Fibroblast of skin of left biceps (primary cell): ENCODE measurements around the gene TUBB1.
"Not testable (repeated sequence)": the region's sequence is repeated elsewhere in the genome, so short reads cannot be mapped to it uniquely, and the experiment has no call there.

ENCODE experiments used
- DNase-seq, 2 experiments: peaks; one replicate each; pipeline ENCODE4 v3.0.0-alpha.2; 2013; ENCODE audit warnings: low read depth in 2 of 2

The TUBB1 gene

GRCh38 chr20:59019217-59019616 lies at the start of gene TUBB1:
Gene TUBB1 (plus strand): TSS chr20:59019429. CDS start chr20:59019523, 94 bp downstream.
- no peak for DNase-seq

GRCh38 chr20:58969439-58969838 lies 49.8 kb upstream of the TUBB1 start:
- DNase-seq, result no peak

- no peak for DNase-seq
These were observed 49.1 kb upstream of the TUBB1 start for GRCh38 chr20:58970146-58970545.

DNA sequence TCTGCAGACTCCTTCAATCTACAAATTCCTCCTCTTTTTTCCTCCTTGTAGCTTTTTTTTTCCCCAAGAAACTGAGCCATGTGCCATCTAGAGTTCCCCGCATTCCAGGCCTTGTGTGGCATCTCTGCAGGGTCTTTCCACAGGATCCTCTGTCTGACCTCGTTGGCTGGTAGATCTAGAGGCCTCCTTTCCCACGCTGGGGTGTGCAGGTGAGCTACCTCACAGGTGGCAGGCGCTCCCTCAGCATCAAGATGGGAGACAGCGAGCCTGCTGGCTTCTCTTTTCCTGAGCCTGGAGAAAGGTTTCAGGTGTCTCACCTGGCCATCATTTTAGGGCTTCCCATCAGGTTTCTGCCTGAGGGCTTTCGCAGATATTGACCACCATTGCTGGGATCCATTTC lies 47.8 kb upstream of the TUBB1 start:
- no peak for DNase-seq

DNA sequence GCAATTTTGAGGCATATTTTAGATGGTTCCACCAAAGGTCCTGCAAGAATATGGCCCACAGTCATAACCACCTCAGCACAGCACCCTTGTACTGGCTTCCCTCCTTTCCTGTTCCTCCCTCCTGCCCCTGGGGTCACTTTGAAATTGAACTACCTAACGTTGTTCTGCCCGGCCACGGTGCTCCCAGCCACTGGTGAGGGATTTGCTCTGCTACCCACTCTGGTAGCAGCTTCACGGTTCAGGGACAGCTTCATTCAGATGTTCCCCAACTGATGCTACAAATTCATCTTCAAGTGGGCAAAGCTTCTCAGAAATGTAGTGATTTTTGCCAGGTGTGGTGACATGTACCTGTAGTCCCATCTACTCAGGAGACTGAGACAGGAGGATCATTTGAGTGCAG lies 46.0 kb upstream of the TUBB1 start:
- no peak for DNase-seq

DNA sequence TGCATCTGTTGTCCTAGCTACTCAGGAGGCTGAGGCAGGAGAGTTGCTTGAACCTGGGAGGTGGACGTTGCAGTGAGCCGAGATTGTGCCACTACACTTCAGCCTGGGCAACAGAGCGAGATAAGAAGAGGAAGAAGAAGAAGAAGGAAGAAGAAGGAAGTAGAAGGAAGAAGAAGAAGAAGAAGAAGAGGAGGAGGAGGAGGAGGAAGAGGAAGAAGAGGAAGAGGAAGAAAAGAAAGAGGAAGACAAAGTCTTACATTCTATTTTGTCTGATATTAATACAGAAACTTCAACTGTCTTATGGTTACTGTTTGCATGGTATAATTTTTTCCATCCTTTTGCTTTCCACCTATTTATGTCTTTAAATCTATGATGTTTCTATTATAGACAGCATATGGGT lies 45.4 kb upstream of the TUBB1 start:
- DNase-seq, result no peak

GRCh38 chr20:58975353-58975752 lies 43.9 kb upstream of the TUBB1 start:
- no peak for DNase-seq

DNA sequence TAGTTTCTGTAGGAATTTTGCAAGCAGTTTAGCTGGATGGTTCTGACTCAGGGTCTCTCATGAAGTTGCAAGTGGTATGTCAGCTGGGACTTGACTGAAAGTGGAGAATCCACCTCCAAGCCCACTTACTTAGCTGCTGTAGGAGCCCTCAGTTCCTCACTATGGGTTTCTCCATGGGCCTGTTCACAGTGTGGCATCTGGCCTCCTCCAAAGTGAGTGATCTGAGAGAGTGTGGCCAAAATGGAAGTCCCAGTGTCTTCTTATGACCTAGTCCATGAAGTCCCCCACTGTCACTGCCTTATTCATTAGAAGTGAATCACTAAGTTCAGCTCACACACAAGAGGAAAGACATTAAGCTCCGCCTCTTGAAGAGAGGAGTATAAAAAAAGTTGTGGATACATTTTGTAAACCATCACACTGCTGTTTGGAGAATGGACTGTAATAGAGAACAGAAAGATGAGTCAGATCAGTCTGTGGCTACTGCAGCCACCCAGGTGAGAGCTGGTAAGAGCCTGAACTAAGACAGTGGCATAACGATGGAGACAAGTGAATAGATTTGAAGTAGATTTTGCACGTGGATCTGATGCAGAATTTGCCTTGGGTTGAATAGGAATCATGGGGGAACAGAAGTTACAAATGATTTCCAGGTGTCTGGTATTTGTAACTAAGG lies 43.0 kb upstream of the TUBB1 start:
- DNase-seq, result no peak

- DNase-seq, result no peak
These were observed 40.7 kb upstream of the TUBB1 start for GRCh38 chr20:58978351-58979190.

DNA sequence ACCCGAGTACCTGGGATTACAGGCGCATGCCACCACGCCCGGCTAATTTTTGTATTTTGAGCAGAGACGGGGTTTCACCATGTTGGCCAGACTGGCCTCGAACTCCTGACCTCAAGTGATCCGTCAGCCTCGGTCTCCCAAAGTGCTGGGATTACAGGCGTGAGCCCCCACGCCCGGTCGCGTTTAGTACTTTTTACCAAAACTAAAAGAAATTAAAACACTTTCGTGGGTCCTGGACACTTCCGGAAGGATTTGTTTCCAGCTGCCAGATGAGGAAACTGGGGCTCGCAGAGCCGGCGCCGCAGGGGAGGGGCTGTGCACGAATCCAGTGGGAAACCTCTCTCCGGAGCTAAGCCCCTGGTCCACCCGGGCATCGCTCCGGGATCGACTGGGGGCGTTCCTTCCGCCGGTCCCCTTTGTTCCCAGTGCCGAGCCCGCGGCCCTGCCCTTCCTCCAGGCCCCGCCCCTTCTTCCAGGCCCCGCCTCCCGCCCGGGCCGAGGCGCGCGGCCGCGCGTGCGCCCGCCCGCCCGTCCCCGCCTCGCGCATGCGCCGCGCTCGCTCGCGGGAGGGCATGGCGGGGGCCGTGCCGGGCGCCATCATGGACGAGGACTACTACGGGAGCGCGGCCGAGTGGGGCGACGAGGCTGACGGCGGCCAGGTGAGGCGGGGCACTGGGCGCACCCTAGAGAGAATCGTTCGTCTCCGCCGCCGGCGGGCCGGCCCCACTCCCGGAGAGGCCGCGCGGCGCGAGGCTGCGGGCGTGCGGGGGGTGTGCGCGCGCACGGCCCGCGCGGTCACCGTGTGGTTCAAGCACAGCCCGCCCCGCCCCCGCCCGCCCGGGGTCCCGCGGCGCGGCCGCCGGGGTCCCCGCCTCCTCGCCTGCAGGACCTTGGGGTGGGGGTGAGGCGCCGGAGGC lies 38.3 kb upstream of the TUBB1 start, which contains the start of gene NELFCD:
Gene NELFCD (plus strand): TSS at position 546 of the 917 bp plus-strand sequence. CDS start 54 bp downstream, at position 600.
- peak; percentile 54 to 55 for DNase-seq

DNA sequence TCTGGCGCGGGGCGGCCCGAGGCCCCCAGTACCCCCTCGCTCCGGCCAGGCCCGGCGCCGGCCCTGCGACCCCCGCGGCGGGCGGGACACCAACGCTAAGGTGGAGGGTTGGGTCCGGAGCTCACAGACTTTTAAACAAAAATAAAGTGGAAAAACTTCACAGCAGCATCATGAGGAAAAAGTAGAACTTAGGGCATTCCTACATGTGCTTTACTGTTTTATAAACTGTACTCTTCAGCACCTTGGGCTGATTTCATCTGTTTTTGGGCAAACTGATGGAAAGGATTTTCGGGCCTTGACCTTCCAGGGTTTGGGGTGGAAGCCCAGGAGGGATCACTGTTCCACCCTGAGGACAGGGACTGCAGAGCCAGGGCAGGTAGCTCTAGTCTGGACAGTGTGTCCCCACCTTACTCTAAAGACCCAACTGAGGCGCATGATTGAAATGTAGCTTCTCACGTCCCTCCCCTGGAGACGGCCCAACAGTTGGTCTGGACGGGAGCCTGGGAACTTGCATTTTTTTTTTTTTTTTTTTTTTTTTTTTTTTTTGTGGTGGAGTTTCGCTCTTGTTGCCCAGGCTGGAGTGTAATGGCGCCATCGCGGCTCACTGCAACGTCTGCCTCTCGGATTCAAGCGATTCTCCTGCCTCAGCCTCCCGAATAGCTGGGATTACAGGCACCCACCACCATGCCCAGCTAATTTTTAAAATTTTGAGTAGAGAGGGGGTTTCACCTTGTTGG lies 37.4 kb upstream of the TUBB1 start:
- no peak for DNase-seq

DNA sequence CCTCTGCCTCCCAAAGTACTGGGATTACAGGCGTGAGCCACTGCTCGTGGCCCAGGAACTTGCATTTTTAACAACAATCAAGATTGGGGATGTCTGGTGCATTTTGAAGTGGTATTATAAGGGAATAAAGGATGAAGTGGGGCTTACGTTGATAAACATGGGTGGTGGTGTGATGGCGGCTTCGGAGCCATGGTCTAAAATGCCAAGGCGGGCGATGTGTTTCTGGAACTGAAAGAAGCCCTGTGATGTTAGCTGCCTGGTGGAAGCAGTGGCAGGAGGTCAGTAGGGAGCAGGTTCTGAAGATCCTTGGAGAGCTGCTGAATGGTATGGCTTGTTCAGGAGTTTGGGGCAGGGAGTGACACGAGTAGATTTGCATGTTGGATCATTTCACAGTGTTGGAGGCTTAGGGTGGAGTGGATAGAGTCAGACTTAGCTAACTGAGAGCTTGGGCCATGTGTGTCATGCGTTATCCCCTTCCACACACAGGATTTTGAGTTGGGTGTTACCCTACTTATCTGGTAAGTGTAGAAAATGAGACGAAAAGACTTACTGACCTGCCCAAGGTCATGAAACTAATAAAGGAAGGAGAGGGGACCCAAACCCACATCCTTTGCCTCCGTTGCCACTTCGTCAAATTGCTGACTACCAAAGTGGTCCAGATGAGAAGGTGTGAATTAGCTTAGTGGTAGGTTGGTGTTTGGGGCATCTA lies 36.7 kb upstream of the TUBB1 start:
- no peak for DNase-seq

GRCh38 chr20:58983115-58983468 lies 36.1 kb upstream of the TUBB1 start:
- not testable (repeated sequence) for DNase-seq

DNA sequence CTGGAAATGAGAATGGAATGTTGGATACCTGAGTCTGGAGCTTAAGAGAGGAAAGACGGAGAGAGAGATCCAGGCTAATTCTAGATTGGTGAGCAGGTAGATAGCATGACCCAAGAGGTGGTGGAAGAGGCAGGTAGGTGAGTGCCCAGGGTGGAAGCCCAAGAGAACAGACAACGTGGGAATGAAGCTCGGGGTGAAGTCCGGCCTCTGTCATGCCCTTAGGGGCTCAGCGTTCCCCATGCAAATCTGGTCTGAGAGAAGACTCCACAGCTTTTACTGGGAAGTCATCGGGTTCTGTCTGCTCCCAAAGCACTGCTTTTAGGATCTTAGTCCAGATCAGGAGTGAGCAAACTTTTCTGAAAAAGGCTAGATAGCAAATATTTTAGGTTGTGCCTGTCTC lies 34.5 kb upstream of the TUBB1 start:
- DNase-seq, result no peak

- DNase-seq, result no peak
These were observed 33.6 kb upstream of the TUBB1 start for GRCh38 chr20:58985656-58986055.

DNA sequence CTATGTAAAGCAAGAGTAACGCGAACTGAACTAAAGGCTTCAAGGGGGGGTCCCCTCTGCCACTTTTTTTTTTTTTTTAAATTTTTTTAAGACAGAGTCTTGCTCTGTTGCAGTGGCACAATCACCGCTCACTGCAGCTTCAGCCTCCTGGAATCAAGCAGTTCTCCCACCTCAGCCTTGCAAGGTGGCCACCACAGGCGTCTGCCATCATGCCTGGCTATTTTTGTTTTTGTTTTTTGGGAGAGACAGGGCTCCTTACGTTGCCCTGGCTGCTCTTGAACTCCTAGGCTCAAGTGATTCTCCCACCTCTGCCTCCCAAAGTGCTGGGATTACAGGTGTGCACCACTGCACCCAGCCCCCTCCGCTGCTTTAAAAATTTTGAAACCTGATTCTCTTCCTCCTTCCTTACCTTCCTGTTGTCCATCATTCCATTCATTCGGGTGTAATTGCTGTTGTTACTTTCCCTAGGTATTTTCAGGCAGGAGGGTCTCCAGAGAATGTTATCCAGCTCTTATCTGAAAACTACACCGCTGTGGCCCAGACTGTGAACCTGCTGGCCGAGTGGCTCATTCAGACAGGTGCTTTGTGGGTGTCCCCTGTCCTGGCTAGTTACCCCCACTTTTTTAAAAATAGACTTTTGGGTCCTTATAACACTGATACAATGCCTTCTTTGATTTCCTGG lies 32.8 kb upstream of the TUBB1 start:
- DNase-seq, result no peak

DNA sequence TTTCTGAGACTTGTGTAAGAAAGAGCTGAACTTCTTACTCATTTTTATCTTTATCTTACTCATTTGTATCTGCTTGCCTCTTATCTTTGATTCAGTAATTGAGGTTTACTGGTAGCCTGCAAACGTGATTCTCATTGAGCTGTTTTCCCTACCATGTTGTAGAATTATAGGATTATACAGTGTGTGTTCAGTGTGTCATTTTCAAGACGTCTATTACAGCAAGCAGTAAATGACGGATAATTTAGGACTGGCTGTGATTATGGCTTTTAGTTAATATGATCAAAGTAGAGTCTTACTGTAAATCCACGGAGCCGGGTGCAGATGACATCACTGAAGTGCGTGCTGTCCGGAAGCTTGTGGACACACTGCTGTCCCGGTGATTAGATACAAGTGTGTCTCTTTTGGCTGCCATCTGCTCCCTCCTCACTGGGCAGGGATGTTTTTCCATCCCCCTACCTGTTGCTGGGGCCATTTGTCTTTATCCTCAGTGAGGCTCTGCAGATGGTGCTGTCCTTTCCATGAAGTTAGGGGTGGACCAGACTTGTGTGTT lies 32.2 kb upstream of the TUBB1 start:
- DNase-seq, result no peak

DNA sequence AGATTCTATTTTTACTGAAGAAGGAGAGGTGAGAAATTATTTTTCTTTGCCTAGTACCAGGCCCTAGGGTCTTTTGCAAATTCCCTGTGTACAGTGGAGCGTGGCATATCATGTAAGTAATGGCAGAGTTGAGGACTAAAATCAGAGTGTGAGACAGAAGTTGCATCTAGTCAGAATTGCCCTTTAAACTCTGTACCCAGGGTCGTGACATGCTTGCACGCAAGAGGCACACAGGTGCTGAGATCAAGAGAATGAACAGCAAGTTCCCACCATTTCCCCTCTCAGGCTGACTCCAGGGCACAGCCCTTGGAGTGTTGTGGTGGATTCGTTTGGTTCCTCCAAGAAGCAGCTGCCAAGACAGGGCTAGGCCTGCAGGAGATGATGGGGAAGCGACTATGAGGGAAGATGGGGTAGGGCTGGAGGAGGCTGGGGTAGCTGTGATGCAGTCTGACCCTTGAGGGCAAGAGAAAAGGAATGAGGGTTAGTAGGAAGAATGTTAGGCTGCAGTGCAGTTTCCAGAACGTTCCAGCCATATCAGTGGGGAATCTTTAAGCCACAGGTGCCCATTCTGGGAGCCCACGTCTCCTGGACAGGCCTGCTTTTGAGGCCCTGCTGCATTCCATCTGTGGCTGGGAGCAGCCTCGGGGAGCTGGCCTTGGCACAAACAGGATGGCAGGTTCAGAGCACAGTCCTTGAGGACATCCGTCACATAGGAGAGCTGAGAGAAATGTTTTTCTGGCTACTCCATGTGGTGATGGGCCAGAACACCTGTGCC lies 31.3 kb upstream of the TUBB1 start:
- no peak for DNase-seq

- DNase-seq, result no peak
These were observed 30.7 kb upstream of the TUBB1 start for GRCh38 chr20:58988565-58988882.
